ENCODE data around the gene GMFB. TPM values are rescaled to one million over a fixed set of nuclear protein-coding genes. Genes with fewer than 3 reads are reported as not detected.

The GMFB gene
- total RNA-seq, 4 donors from 2014 or later = 41.8 to 111 (median 72.6) TPM

GRCh38 chr14:54533100-54533499 lies 44.3 kb upstream of the GMFB start:
- Histone ChIP-seq H3K9me3 (no peaks in the 10 kb centered on the region), H3K27me3 (no peaks in the 10 kb centered on the region), H3K4me3 (no peak overlapping the region), H3K36me3 (peaks cover 0 to 17% (median 2%) of the 10 kb centered on the region in 3 donors), H3K27ac (no peak overlapping the region), H3K4me1 (peaks cover 0 to 4% (median 0%) of the 10 kb centered on the region in 4 donors)
- 81 to 84% methylated on average over 1 of the region's 1 CpG for WGBS, 2 donors
- TF ChIP-seq EP300 (IDR thresholded peaks at IDR 0.05) (no peak), CTCF (IDR thresholded peaks at IDR 0.05) (no peak), POLR2A (IDR thresholded peaks at IDR 0.05) (no peak)
- no peak for DNase-seq (ENCODE audit: low spot score in 2 of 2)

- H3K9me3 ChIP-seq = no peaks in the 10 kb centered on the region
- DNase-seq (ENCODE audit: low spot score in 2 of 2) = no peak
- H3K4me3 ChIP-seq = no peak overlapping the region
- H3K27ac ChIP-seq = no peak overlapping the region
- no peak for TF ChIP-seq POLR2A (IDR thresholded peaks at IDR 0.05)
- no peak for TF ChIP-seq EP300 (IDR thresholded peaks at IDR 0.05)
- TF ChIP-seq CTCF (IDR thresholded peaks at IDR 0.05) = no peak
- WGBS, 2 donors = 94 to 95% methylated on average over 3 of the region's 3 CpGs
- H3K4me1 ChIP-seq = peaks cover 0 to 4% (median 0%) of the 10 kb centered on the region in 4 donors
- peaks cover 0 to 12% (median 0%) of the 10 kb centered on the region in 3 donors for H3K36me3 ChIP-seq
- no peaks in the 10 kb centered on the region for H3K27me3 ChIP-seq
Measured at GRCh38 chr14:54532111-54533012, 43.6 kb upstream of the GMFB start.

- Histone ChIP-seq H3K27ac (no peak overlapping the region), H3K9me3 (no peaks in the 10 kb centered on the region), H3K4me1 (no peaks in the 10 kb centered on the region), H3K4me3 (no peak overlapping the region), H3K27me3 (no peaks in the 10 kb centered on the region), H3K36me3 (peaks cover 0 to 15% (median 0%) of the 10 kb centered on the region in 3 donors)
- no peak for TF ChIP-seq CTCF (IDR thresholded peaks at IDR 0.05)
- no peak for TF ChIP-seq POLR2A (IDR thresholded peaks at IDR 0.05)
- TF ChIP-seq EP300 (IDR thresholded peaks at IDR 0.05) = no peak
- 38 to 56% methylated on average over 1 of the region's 1 CpG for WGBS, 2 donors
- no peak for DNase-seq (ENCODE audit: low spot score in 2 of 2)
Measured at GRCh38 chr14:54529811-54530210, 41.0 kb upstream of the GMFB start.

GRCh38 chr14:54528973-54529372 lies 40.2 kb upstream of the GMFB start:
- Histone ChIP-seq H3K36me3 (peaks cover 0 to 24% (median 0%) of the 10 kb centered on the region in 3 donors), H3K27me3 (no peaks in the 10 kb centered on the region), H3K9me3 (no peaks in the 10 kb centered on the region), H3K4me3 (no peak overlapping the region), H3K4me1 (no peaks in the 10 kb centered on the region), H3K27ac (no peak overlapping the region)
- DNase-seq (ENCODE audit: low spot score in 2 of 2) = no peak
- WGBS, 2 donors = 83 to 85% methylated on average over 2 of the region's 2 CpGs
- TF ChIP-seq CTCF (IDR thresholded peaks at IDR 0.05) = no peak
- TF ChIP-seq EP300 (IDR thresholded peaks at IDR 0.05) = no peak
- no peak for TF ChIP-seq POLR2A (IDR thresholded peaks at IDR 0.05)

GRCh38 chr14:54524410-54524809 lies 35.6 kb upstream of the GMFB start:
- Histone ChIP-seq H3K4me3 (no peak overlapping the region), H3K36me3 (peaks cover 0 to 42% (median 0%) of the 10 kb centered on the region in 3 donors), H3K27ac (no peak overlapping the region), H3K27me3 (no peaks in the 10 kb centered on the region), H3K4me1 (no peaks in the 10 kb centered on the region), H3K9me3 (no peaks in the 10 kb centered on the region)
- no peak for TF ChIP-seq EP300 (IDR thresholded peaks at IDR 0.05)
- TF ChIP-seq POLR2A (IDR thresholded peaks at IDR 0.05) = no peak
- 87 to 91% methylated on average over 4 of the region's 4 CpGs for WGBS, 2 donors
- DNase-seq (ENCODE audit: low spot score in 2 of 2) = no peak
